HG03175 (cell line): ENCODE results near the gene TSPYL6.

Source experiments
- ATAC-seq: cut with Tn5 transposase; IDR thresholded peaks from one replicate; pipeline ENCODE4 v1.9.1; 2021; ENCODE audit warnings: mild to moderate bottlenecking, moderate library complexity; ENCODE audit not compliant: unreplicated experiment

Gene TSPYL6

DNA sequence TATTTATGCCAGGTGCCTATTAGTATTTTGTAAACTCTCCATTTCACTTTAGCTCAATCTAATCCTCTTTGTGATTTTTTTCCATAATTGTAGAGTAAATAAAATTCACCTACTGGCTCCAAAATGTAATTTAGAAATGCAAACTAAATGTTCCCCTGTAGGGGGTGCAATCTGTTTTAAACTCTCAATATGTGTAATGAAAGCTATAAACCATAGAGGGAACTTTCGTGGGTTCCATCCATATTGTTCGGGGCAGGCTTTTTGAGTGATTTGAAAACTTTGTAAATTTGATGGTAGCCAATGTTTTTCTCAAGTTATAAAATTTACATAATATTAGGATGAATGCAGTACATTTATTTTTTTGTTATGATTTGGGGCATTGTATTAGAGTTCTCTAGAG lies 49.4 kb downstream of the TSPYL6 start:
- peak; percentile 65 for ATAC-seq

DNA sequence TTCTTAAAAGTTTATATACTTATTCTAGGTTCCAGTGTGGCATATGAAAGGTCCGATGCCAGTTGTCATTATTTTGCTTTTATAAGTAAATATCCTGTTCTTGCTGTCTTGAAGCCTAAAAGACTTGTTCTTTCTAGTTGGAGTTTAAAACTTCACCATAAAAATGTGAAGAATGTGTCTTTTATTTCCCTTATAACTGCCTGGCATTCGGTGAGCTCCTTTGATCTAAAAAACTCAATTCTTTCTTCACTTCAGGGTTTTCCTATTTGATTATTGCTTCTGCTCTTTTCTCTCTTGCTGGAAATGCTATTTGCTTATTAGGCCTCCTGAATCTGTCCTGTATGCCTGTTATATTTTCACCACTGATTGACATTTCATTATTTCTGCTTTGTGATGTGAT lies 51.6 kb downstream of the TSPYL6 start:
- no peak for ATAC-seq
